A673 (cell line): ENCODE results near the gene KRT27.

Experiments used
- EZH2 ChIP-seq: fragments of 200-600 bp; sonication (generic); IDR thresholded peaks from 2 replicates; pipeline ENCODE4 v1.6.1; 2017; ENCODE audit warnings: borderline replicate concordance, low read depth, mild to moderate bottlenecking, mixed read lengths, antibody characterized with exemption, low read length; ENCODE audit not compliant: poor library complexity, severe bottlenecking
- TF ChIP-seq, protein P1 (sequence below): fragments of 300-800, 200-600 bp; sonication (generic); conservative IDR thresholded peaks from 2 replicates; pipeline ENCODE4 v1.5.1; 2017; ENCODE audit warnings: low read depth, mild to moderate bottlenecking, antibody characterized with exemption, low read length, moderate library complexity, mixed read lengths

- TF ChIP-seq, protein P1, sequence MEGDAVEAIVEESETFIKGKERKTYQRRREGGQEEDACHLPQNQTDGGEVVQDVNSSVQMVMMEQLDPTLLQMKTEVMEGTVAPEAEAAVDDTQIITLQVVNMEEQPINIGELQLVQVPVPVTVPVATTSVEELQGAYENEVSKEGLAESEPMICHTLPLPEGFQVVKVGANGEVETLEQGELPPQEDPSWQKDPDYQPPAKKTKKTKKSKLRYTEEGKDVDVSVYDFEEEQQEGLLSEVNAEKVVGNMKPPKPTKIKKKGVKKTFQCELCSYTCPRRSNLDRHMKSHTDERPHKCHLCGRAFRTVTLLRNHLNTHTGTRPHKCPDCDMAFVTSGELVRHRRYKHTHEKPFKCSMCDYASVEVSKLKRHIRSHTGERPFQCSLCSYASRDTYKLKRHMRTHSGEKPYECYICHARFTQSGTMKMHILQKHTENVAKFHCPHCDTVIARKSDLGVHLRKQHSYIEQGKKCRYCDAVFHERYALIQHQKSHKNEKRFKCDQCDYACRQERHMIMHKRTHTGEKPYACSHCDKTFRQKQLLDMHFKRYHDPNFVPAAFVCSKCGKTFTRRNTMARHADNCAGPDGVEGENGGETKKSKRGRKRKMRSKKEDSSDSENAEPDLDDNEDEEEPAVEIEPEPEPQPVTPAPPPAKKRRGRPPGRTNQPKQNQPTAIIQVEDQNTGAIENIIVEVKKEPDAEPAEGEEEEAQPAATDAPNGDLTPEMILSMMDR, result no peak
- no peak for TF ChIP-seq EZH2
Observed at GRCh38 chr17:40763752-40764151, 18.6 kb downstream of the KRT27 start.
